DMS153 treated with DMSO at 0.1 percent for 48 hours (cell line): ENCODE results near the gene CD83.

Experiments used
- DNase-seq: peaks from one replicate; lab custom pipeline; 2025; ENCODE audit not compliant: unreplicated experiment; lab: John Stamatoyannopoulos, UW

CD83 gene

GRCh38 chr6:14123386-14124111 is 6.0 kb downstream of the CD83 start:
- DNase-seq, result no peak

- no peak for DNase-seq
These were observed 7.8 kb downstream of the CD83 start for GRCh38 chr6:14125346-14125745.

GRCh38 chr6:14126191-14126590 is 8.6 kb downstream of the CD83 start:
- DNase-seq, result no peak

GRCh38 chr6:14127611-14128010 is 10.0 kb downstream of the CD83 start:
- DNase-seq, result no peak

GRCh38 chr6:14128012-14128411 is 10.4 kb downstream of the CD83 start:
- DNase-seq, result no peak

GRCh38 chr6:14128746-14129145 is 11.2 kb downstream of the CD83 start:
- DNase-seq, result no peak

- DNase-seq, result peak; percentile 4
These were observed 12.0 kb downstream of the CD83 start for GRCh38 chr6:14129575-14129974.

GRCh38 chr6:14130435-14131075 is 13.0 kb downstream of the CD83 start:
- no peak for DNase-seq

- DNase-seq, result no peak
These were observed 14.0 kb downstream of the CD83 start for GRCh38 chr6:14131579-14131978.

GRCh38 chr6:14132244-14132920 is 14.8 kb downstream of the CD83 start:
- DNase-seq, result no peak

GRCh38 chr6:14132921-14133275 is 15.3 kb downstream of the CD83 start:
- DNase-seq, result no peak

- DNase-seq, result no peak
These were observed 16.8 kb downstream of the CD83 start for GRCh38 chr6:14134211-14134910.

- no peak for DNase-seq
These were observed 18.4 kb downstream of the CD83 start for GRCh38 chr6:14135893-14136539.

GRCh38 chr6:14138701-14139215 is 21.2 kb downstream of the CD83 start:
- no peak for DNase-seq

GRCh38 chr6:14141351-14142062 is 23.9 kb downstream of the CD83 start:
- no peak for DNase-seq

GRCh38 chr6:14142063-14142450 is 24.5 kb downstream of the CD83 start:
- no peak for DNase-seq

GRCh38 chr6:14142511-14143223 is 25.1 kb downstream of the CD83 start:
- DNase-seq, result no peak

GRCh38 chr6:14143305-14143704 is 25.7 kb downstream of the CD83 start:
- DNase-seq, result no peak

GRCh38 chr6:14144678-14145113 is 27.1 kb downstream of the CD83 start:
- peak; percentile 24 for DNase-seq
